HG02981 (cell line): ENCODE measurements around the gene TFAP2C.

Experiments used
- ATAC-seq: cut with Tn5 transposase; IDR thresholded peaks from one replicate; pipeline ENCODE4 v1.9.1; 2021; ENCODE audit warnings: mild to moderate bottlenecking, moderate library complexity; ENCODE audit not compliant: unreplicated experiment

Gene TFAP2C

GRCh38 chr20:56628873-56629463 lies at the start of gene TFAP2C:
TFAP2C (plus strand) TSS chr20:56629306; CDS start chr20:56629545, 239 bp downstream.
- no peak for ATAC-seq

GRCh38 chr20:56580226-56580625 lies 48.9 kb upstream of the TFAP2C start:
- no peak for ATAC-seq

- ATAC-seq = no peak
Measured at GRCh38 chr20:56581701-56582100, 47.4 kb upstream of the TFAP2C start.

GRCh38 chr20:56582542-56582941 lies 46.6 kb upstream of the TFAP2C start:
- ATAC-seq = no peak

GRCh38 chr20:56584916-56585315 lies 44.2 kb upstream of the TFAP2C start:
- no peak for ATAC-seq

- no peak for ATAC-seq
Measured at GRCh38 chr20:56587307-56588041, 41.6 kb upstream of the TFAP2C start.

- ATAC-seq = no peak
Measured at GRCh38 chr20:56588996-56589395, 40.1 kb upstream of the TFAP2C start.

GRCh38 chr20:56589633-56590032 lies 39.5 kb upstream of the TFAP2C start:
- no peak for ATAC-seq

GRCh38 chr20:56590888-56591287 lies 38.2 kb upstream of the TFAP2C start:
- ATAC-seq = no peak

GRCh38 chr20:56592211-56592610 lies 36.9 kb upstream of the TFAP2C start:
- ATAC-seq = no peak

GRCh38 chr20:56592817-56593216 lies 36.3 kb upstream of the TFAP2C start:
- ATAC-seq = no peak

GRCh38 chr20:56595746-56596475 lies 33.2 kb upstream of the TFAP2C start:
- ATAC-seq = no peak

GRCh38 chr20:56601166-56601565 lies 27.9 kb upstream of the TFAP2C start:
- ATAC-seq = no peak

- ATAC-seq = no peak
Measured at GRCh38 chr20:56604673-56605072, 24.4 kb upstream of the TFAP2C start.

GRCh38 chr20:56605261-56605996 lies 23.7 kb upstream of the TFAP2C start:
- ATAC-seq = no peak

GRCh38 chr20:56606174-56606945 lies 22.7 kb upstream of the TFAP2C start:
- ATAC-seq = no peak

GRCh38 chr20:56607061-56607704 lies 21.9 kb upstream of the TFAP2C start:
- no peak for ATAC-seq

GRCh38 chr20:56608376-56608775 lies 20.7 kb upstream of the TFAP2C start:
- ATAC-seq = no peak

- ATAC-seq = no peak
Measured at GRCh38 chr20:56609321-56609720, 19.8 kb upstream of the TFAP2C start.

- no peak for ATAC-seq
Measured at GRCh38 chr20:56610098-56610497, 19.0 kb upstream of the TFAP2C start.
